Testis (tissue), 2 donors: Measurements from ENCODE around the gene ZSCAN21.

ENCODE experiments used
- POLR2A ChIP-seq: fragments of 450-650 bp; IDR thresholded peaks from one replicate; pipeline ENCODE4 v1.6.1; 2017; ENCODE audit warnings: antibody characterized with exemption, mild to moderate bottlenecking, moderate library complexity
- TF ChIP-seq, protein P1 (sequence below), 3 experiments: fragments of 450-650 bp in 2 of 3; fragments of 200-600 bp in 1 of 3; sonication (generic) in 1 of 3; IDR thresholded peaks; one replicate each; pipeline ENCODE4 v1.5.1; 2016 to 2019; ENCODE audit warnings: antibody characterized with exemption in 3 of 3, mild to moderate bottlenecking in 2 of 3, moderate library complexity in 1 of 3

DNA sequence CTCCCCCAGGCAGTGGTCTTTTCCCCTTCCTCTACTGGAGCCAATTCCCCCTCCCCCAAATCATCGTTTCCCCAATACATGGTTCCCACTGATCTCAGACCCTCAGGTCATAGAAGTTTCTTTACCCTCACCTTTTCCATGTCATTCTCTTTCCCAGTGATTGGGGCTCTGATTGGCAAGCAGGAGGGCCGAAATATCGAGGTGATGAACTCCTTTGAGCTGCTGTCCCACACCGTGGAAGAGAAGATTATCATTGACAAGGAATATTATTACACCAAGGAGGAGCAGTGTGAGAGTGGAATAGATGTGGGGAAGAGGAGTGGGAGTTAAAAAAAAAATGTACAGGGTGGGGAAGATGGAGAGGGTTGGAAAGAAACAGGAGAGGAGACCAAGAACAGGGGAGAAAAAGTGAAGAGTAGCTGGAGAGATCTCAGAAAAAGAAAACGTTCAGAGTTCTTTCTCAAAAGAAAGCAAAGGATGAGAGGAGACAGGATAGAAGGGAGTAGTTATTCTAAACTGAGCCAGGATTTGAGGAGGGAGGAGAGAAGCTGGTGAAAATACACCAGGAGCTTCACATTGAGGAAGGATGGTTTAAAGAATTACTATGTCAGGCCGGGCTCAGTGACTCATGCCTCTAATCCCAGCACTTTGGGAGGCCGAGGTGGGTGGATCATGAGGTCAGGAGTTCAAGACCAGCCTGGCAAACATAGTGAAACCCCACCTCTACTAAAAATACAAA lies 40.1 kb downstream of the ZSCAN21 start:
- TF ChIP-seq, protein P1, sequence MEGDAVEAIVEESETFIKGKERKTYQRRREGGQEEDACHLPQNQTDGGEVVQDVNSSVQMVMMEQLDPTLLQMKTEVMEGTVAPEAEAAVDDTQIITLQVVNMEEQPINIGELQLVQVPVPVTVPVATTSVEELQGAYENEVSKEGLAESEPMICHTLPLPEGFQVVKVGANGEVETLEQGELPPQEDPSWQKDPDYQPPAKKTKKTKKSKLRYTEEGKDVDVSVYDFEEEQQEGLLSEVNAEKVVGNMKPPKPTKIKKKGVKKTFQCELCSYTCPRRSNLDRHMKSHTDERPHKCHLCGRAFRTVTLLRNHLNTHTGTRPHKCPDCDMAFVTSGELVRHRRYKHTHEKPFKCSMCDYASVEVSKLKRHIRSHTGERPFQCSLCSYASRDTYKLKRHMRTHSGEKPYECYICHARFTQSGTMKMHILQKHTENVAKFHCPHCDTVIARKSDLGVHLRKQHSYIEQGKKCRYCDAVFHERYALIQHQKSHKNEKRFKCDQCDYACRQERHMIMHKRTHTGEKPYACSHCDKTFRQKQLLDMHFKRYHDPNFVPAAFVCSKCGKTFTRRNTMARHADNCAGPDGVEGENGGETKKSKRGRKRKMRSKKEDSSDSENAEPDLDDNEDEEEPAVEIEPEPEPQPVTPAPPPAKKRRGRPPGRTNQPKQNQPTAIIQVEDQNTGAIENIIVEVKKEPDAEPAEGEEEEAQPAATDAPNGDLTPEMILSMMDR (IDR thresholded peaks at IDR 0.05): no peak
- no peak for TF ChIP-seq POLR2A
